ENCODE measurements around the gene PLCG1. TPM values are rescaled to one million over a fixed set of nuclear protein-coding genes. Genes with fewer than 3 reads are reported as not detected.

The PLCG1 gene
- total RNA-seq, 1 experiment from 2014 or later = 68.8 TPM

DNA sequence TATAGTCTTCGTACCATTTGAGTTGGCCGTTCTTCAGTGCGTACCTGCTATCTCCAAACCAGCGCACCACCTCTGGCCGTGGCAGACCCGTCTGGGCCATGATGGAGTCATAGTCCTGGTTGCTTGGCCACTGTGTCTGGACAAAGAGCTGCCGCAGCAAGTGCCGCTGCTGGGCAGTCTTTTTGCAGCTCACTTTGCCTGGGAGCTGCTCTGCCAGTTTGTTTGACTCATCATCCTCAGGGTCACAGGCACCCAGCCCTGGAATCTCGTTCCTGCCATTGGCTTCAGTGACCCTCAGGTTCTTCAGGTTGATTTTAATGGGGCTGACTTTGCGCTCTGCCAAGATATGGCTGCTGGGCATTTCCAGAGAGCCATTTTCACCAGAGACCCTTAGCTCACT, 65.1 kb downstream of the PLCG1 start:
- H3K4me2 ChIP-seq (ENCODE audit: low read length) = no peak overlapping the region
- no peak overlapping the region for H2AFZ ChIP-seq (ENCODE audit: low read length)
- no peaks in the 10 kb centered on the region for H3K79me2 ChIP-seq (ENCODE audit: low read length)
- H3K9ac ChIP-seq (ENCODE audit: low read length) = no peak overlapping the region
- H3K9me2 ChIP-seq (replicated peaks; ENCODE audit: low read length) = no peaks in the 10 kb centered on the region
- peaks cover 28% of the 10 kb centered on the region for H3K36me3 ChIP-seq (ENCODE audit: low read depth, low read length)
- ATAC-seq (no peak), DNase-seq (no peak)
- peaks cover 13% of the 10 kb centered on the region for H3K9me3 ChIP-seq (ENCODE audit: low read length)
- H3F3A ChIP-seq (ENCODE audit: low read length, unreplicated experiment) = no peaks in the 10 kb centered on the region
- no peaks in the 10 kb centered on the region for H3K27me3 ChIP-seq (ENCODE audit: low read length)
- TF ChIP-seq EZH2 (IDR thresholded peaks at IDR 0.05; ENCODE audit: low read length, unreplicated experiment) = no peak
- no peak for TF ChIP-seq EZH2phosphoT487 (IDR thresholded peaks at IDR 0.05; ENCODE audit: borderline replicate concordance, low read length)
- TF ChIP-seq, protein P1, sequence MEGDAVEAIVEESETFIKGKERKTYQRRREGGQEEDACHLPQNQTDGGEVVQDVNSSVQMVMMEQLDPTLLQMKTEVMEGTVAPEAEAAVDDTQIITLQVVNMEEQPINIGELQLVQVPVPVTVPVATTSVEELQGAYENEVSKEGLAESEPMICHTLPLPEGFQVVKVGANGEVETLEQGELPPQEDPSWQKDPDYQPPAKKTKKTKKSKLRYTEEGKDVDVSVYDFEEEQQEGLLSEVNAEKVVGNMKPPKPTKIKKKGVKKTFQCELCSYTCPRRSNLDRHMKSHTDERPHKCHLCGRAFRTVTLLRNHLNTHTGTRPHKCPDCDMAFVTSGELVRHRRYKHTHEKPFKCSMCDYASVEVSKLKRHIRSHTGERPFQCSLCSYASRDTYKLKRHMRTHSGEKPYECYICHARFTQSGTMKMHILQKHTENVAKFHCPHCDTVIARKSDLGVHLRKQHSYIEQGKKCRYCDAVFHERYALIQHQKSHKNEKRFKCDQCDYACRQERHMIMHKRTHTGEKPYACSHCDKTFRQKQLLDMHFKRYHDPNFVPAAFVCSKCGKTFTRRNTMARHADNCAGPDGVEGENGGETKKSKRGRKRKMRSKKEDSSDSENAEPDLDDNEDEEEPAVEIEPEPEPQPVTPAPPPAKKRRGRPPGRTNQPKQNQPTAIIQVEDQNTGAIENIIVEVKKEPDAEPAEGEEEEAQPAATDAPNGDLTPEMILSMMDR (conservative IDR thresholded peaks at IDR 0.05; ENCODE audit: low read depth, low read length) = no peak
- H3K4me1 ChIP-seq (ENCODE audit: insufficient read depth, low read length) = no peaks in the 10 kb centered on the region
- H3K4me3 ChIP-seq (ENCODE audit: low read length) = no peak overlapping the region
- intact Hi-C loops (cut with micrococcal nuclease) = no loop called here
- H4K20me1 ChIP-seq (ENCODE audit: low read length) = no peaks in the 10 kb centered on the region
- POLR2A ChIA-PET (ENCODE audit: unreplicated experiment) = no interaction called here
- CTCF ChIA-PET = no interaction called here
- no peak overlapping the region for H3K27ac ChIP-seq (ENCODE audit: low read length)
- no TSS peak for BruUV-seq (replicated peaks)

DNA sequence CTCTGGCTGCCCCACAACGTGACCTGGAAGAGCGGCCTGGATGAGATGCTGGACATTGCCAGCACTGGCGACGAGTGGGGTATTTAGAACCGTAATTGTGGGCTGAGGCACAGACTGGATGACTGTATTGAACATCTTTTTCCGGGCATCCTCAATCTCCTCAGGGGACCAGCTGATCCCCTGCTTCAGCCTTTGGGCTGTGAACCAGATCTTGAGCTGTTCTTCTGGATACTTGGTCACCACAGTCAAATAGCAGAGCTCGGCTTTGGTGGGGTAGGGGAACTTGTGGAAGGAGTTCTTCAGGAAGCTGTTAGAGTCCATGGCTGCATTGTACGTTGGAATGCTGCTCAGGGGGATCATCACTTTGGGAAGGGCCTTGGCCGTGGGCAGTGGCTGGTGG, 66.3 kb downstream of the PLCG1 start:
- BruUV-seq (replicated peaks) = no TSS peak
- intact Hi-C loops (cut with micrococcal nuclease) = no loop called here
- Histone ChIP-seq H3K36me3 (ENCODE audit: low read depth, low read length) (peaks cover 24% of the 10 kb centered on the region; the same call in 1 of the 2 replicates), H3K4me1 (ENCODE audit: insufficient read depth, low read length) (no peaks in the 10 kb centered on the region), H3K9me2 (replicated peaks; ENCODE audit: low read length) (no peaks in the 10 kb centered on the region), H3K4me3 (ENCODE audit: low read length) (no peak overlapping the region), H3K27me3 (ENCODE audit: low read length) (no peaks in the 10 kb centered on the region), H3F3A (ENCODE audit: low read length, unreplicated experiment) (no peaks in the 10 kb centered on the region), H3K4me2 (ENCODE audit: low read length) (no peak overlapping the region), H2AFZ (ENCODE audit: low read length) (no peak overlapping the region), H3K9ac (ENCODE audit: low read length) (no peak overlapping the region), H3K27ac (ENCODE audit: low read length) (no peak overlapping the region), H3K79me2 (ENCODE audit: low read length) (no peaks in the 10 kb centered on the region), H4K20me1 (ENCODE audit: low read length) (no peaks in the 10 kb centered on the region), H3K9me3 (ENCODE audit: low read length) (peaks cover 8% of the 10 kb centered on the region)
- no peak for ATAC-seq
- no peak for DNase-seq
- CTCF ChIA-PET = no interaction called here
- POLR2A ChIA-PET (ENCODE audit: unreplicated experiment) = no interaction called here
- no peak for TF ChIP-seq EZH2phosphoT487 (IDR thresholded peaks at IDR 0.05; ENCODE audit: borderline replicate concordance, low read length)
- TF ChIP-seq, protein P1 (conservative IDR thresholded peaks at IDR 0.05; ENCODE audit: low read depth, low read length) = no peak
- no peak for TF ChIP-seq EZH2 (IDR thresholded peaks at IDR 0.05; ENCODE audit: low read length, unreplicated experiment)

DNA sequence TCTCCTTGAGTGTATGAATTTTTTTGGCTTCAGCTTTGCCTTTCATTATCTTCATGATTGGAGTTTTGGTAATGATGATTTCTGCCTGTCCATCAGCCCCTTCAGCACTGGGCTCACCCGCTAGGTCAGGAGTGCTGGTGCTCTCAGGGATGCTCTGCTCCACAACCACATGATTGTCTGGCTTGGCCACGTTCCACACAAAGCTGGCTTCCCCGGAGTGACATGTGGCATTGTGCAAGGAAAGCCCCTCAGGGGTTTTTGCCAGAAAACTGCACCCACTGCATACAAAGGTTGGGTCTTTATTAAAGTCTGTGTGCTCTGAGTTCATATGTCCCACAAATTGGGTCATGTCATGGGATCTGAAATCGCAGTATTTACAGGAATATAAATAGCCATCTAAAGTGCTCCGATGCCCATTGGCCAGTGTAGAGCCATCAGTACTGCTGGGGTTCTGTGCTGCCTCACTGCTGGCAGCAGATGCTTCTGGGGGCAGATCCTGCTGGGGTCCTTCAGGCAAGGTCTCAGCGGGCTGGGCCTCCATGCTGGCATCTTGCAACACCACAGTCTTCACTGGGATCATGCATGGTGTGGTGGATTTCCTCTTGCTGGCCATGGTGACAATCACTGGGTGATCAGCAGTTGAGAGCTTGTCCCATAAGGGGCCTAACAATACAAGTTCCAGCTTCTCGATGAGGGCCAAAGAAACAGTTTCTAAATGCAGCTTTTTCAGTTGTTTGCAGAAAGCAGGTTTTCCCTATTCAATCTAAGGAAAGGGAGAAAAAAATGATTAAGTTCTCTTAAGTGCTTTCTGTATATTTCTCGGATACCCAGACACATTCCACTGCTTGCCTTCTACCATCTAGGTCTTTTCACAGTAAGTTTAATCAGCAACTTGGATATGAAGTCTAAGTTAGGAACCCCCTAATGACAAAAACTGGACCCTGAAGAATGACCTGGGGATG, 67.2 kb downstream of the PLCG1 start:
- no peak for ATAC-seq
- no peaks in the 10 kb centered on the region for H3F3A ChIP-seq (ENCODE audit: low read length, unreplicated experiment)
- H3K4me2 ChIP-seq (ENCODE audit: low read length) = no peak overlapping the region
- intact Hi-C loops (cut with micrococcal nuclease) = no loop called here
- no peaks in the 10 kb centered on the region for H3K27me3 ChIP-seq (ENCODE audit: low read length)
- no peak for DNase-seq
- H3K9me3 ChIP-seq (ENCODE audit: low read length) = no peaks in the 10 kb centered on the region
- no peak overlapping the region for H2AFZ ChIP-seq (ENCODE audit: low read length)
- H3K4me1 ChIP-seq (ENCODE audit: insufficient read depth, low read length) = no peaks in the 10 kb centered on the region
- H4K20me1 ChIP-seq (ENCODE audit: low read length) = no peaks in the 10 kb centered on the region
- H3K9ac ChIP-seq (ENCODE audit: low read length) = no peak overlapping the region
- TF ChIP-seq EZH2 (IDR thresholded peaks at IDR 0.05; ENCODE audit: low read length, unreplicated experiment) = no peak
- TF ChIP-seq, protein P1 (conservative IDR thresholded peaks at IDR 0.05; ENCODE audit: low read depth, low read length) = no peak
- no peak for TF ChIP-seq EZH2phosphoT487 (IDR thresholded peaks at IDR 0.05; ENCODE audit: borderline replicate concordance, low read length)
- ChIA-PET POLR2A (ENCODE audit: unreplicated experiment) (no interaction called here), CTCF (no interaction called here)
- 0 out of 2 replicates have a peak, but pooled peaks cover 16% of the 10 kb centered on the region for H3K36me3 ChIP-seq (ENCODE audit: low read depth, low read length)
- H3K9me2 ChIP-seq (replicated peaks; ENCODE audit: low read length) = no peaks in the 10 kb centered on the region
- H3K27ac ChIP-seq (ENCODE audit: low read length) = no peak overlapping the region
- H3K4me3 ChIP-seq (ENCODE audit: low read length) = no peak overlapping the region
- H3K79me2 ChIP-seq (ENCODE audit: low read length) = no peaks in the 10 kb centered on the region
- BruUV-seq (replicated peaks) = no TSS peak

Measured in PC-3 (cell line).